ENCODE results near the gene OSBPL2. TPM values are rescaled to one million over a fixed set of nuclear protein-coding genes. Genes with fewer than 3 reads are reported as not detected.

The OSBPL2 gene
- total and polyA plus RNA-seq, 2 donors (not counting 1 experiment from before 2014, with no cell fraction given), result 13.3 to 27.9 TPM

- peaks cover 2% of the 10 kb centered on the region for H3K4me1 ChIP-seq (ENCODE audit: control insufficient read depth, extremely low read depth, insufficient read depth, low read length)
- H3K27ac ChIP-seq (ENCODE audit: insufficient read depth, low read length), result no peak overlapping the region
- no peak overlapping the region for H3K4me2 ChIP-seq (ENCODE audit: extremely low read depth, insufficient read depth, low read length)
- H3K79me2 ChIP-seq (ENCODE audit: control insufficient read depth, insufficient read depth, low read length), result no peaks in the 10 kb centered on the region
- no peaks in the 10 kb centered on the region for H4K20me1 ChIP-seq (ENCODE audit: control insufficient read depth, extremely low read depth, insufficient read depth, low read length)
- no peak overlapping the region for H3K4me3 ChIP-seq (replicated peaks in 1 of 4; ENCODE audit: control extremely low read depth in 1 of 4, insufficient read depth in 1 of 4, low read depth in 3 of 4, low read length in 4 of 4)
- no peaks in the 10 kb centered on the region for H3K9me3 ChIP-seq (ENCODE audit: control insufficient read depth, insufficient read depth, low read depth, low read length)
- no peak for DNase-seq (ENCODE audit: low read depth in 2 of 2)
- H3K9ac ChIP-seq (ENCODE audit: insufficient read depth, low read length), result no peak overlapping the region
- no peak overlapping the region for H2AFZ ChIP-seq (ENCODE audit: low read length)
- H3K27me3 ChIP-seq (ENCODE audit: control insufficient read depth, insufficient read depth, low read length), result no peaks in the 10 kb centered on the region
- H3K36me3 ChIP-seq (ENCODE audit: control insufficient read depth, insufficient read depth, low read length), result peaks cover 7% of the 10 kb centered on the region
- TF ChIP-seq CTCF (conservative IDR thresholded peaks at IDR 0.05 in 1 of 2, IDR thresholded peaks at IDR 0.05 in 1 of 2; ENCODE audit: low read depth in 1 of 2, low read length in 2 of 2), result no peak
- no peak for TF ChIP-seq EZH2 (IDR thresholded peaks at IDR 0.05; ENCODE audit: low read length, missing control alignments)
Observed at GRCh38 chr20:62262064-62262463, 23.7 kb downstream of the OSBPL2 start.

- Histone ChIP-seq H2AFZ (ENCODE audit: low read length) (no peak overlapping the region), H3K4me1 (ENCODE audit: control insufficient read depth, extremely low read depth, insufficient read depth, low read length) (no peaks in the 10 kb centered on the region), H3K4me3 (replicated peaks in 1 of 4; ENCODE audit: control extremely low read depth in 1 of 4, insufficient read depth in 1 of 4, low read depth in 3 of 4, low read length in 4 of 4) (no peak overlapping the region), H3K4me2 (ENCODE audit: extremely low read depth, insufficient read depth, low read length) (no peak overlapping the region), H3K79me2 (ENCODE audit: control insufficient read depth, insufficient read depth, low read length) (no peaks in the 10 kb centered on the region), H3K27me3 (ENCODE audit: control insufficient read depth, insufficient read depth, low read length) (no peaks in the 10 kb centered on the region), H3K36me3 (ENCODE audit: control insufficient read depth, insufficient read depth, low read length) (peaks cover 3% of the 10 kb centered on the region), H3K9me3 (ENCODE audit: control insufficient read depth, insufficient read depth, low read depth, low read length) (no peaks in the 10 kb centered on the region), H3K9ac (ENCODE audit: insufficient read depth, low read length) (no peak overlapping the region), H4K20me1 (ENCODE audit: control insufficient read depth, extremely low read depth, insufficient read depth, low read length) (no peaks in the 10 kb centered on the region), H3K27ac (ENCODE audit: insufficient read depth, low read length) (no peak overlapping the region)
- TF ChIP-seq CTCF (conservative IDR thresholded peaks at IDR 0.05 in 1 of 2, IDR thresholded peaks at IDR 0.05 in 1 of 2; ENCODE audit: low read depth in 1 of 2, low read length in 2 of 2), result no peak
- no peak for TF ChIP-seq EZH2 (IDR thresholded peaks at IDR 0.05; ENCODE audit: low read length, missing control alignments)
- no peak for DNase-seq (ENCODE audit: low read depth in 2 of 2)
Observed at GRCh38 chr20:62263396-62263795, 25.1 kb downstream of the OSBPL2 start.

GRCh38 chr20:62265365-62265764 lies 27.0 kb downstream of the OSBPL2 start:
- Histone ChIP-seq H4K20me1 (ENCODE audit: control insufficient read depth, extremely low read depth, insufficient read depth, low read length) (no peaks in the 10 kb centered on the region), H3K79me2 (ENCODE audit: control insufficient read depth, insufficient read depth, low read length) (no peaks in the 10 kb centered on the region), H3K27ac (ENCODE audit: insufficient read depth, low read length) (no peak overlapping the region), H3K4me1 (ENCODE audit: control insufficient read depth, extremely low read depth, insufficient read depth, low read length) (no peaks in the 10 kb centered on the region), H3K4me2 (ENCODE audit: extremely low read depth, insufficient read depth, low read length) (no peak overlapping the region), H3K9me3 (ENCODE audit: control insufficient read depth, insufficient read depth, low read depth, low read length) (no peaks in the 10 kb centered on the region), H3K36me3 (ENCODE audit: control insufficient read depth, insufficient read depth, low read length) (peaks cover 2% of the 10 kb centered on the region), H2AFZ (ENCODE audit: low read length) (no peak overlapping the region), H3K4me3 (replicated peaks in 1 of 4; ENCODE audit: control extremely low read depth in 1 of 4, insufficient read depth in 1 of 4, low read depth in 3 of 4, low read length in 4 of 4) (no peak overlapping the region), H3K9ac (ENCODE audit: insufficient read depth, low read length) (no peak overlapping the region), H3K27me3 (ENCODE audit: control insufficient read depth, insufficient read depth, low read length) (no peaks in the 10 kb centered on the region)
- TF ChIP-seq EZH2 (IDR thresholded peaks at IDR 0.05; ENCODE audit: low read length, missing control alignments), result no peak
- TF ChIP-seq CTCF (conservative IDR thresholded peaks at IDR 0.05 in 1 of 2, IDR thresholded peaks at IDR 0.05 in 1 of 2; ENCODE audit: low read depth in 1 of 2, low read length in 2 of 2), result no peak
- DNase-seq (ENCODE audit: low read depth in 2 of 2), result no peak
